Endodermal cell (in vitro differentiated cells): ENCODE results near the gene C1QTNF12. TPM values are rescaled to one million over a fixed set of nuclear protein-coding genes. Genes with fewer than 3 reads are reported as not detected.

ENCODE experiments used
- DNase-seq: peaks from one replicate; pipeline ENCODE4 v3.0.0-alpha.2; 2017
- H3K27ac ChIP-seq: 2 replicates; pipeline ENCODE4 v1.5.1; 2013; ENCODE audit warnings: mild to moderate bottlenecking, low read depth, low read length, moderate library complexity
- H3K27me3 ChIP-seq: 2 replicates; pipeline ENCODE4 v1.6.1; 2013; ENCODE audit warnings: mild to moderate bottlenecking, low read length, moderate library complexity; ENCODE audit not compliant: insufficient read depth, control insufficient read depth, poor library complexity, severe bottlenecking
- H3K36me3 ChIP-seq: 2 replicates; pipeline ENCODE4 v1.7.0; 2013; ENCODE audit warnings: mild to moderate bottlenecking, low read length, moderate library complexity; ENCODE audit not compliant: control insufficient read depth, insufficient read depth
- H3K4me1 ChIP-seq: one replicate; pipeline ENCODE4 v1.7.0; 2013; ENCODE audit warnings: low read length; ENCODE audit not compliant: control insufficient read depth, insufficient read depth
- H3K4me3 ChIP-seq: 2 replicates; pipeline ENCODE4 v1.5.1; 2013; ENCODE audit warnings: mild to moderate bottlenecking, low read length, moderate library complexity
- H3K9ac ChIP-seq: 2 replicates; pipeline ENCODE4 v1.6.1; 2013; ENCODE audit warnings: mild to moderate bottlenecking, low read length, moderate library complexity; ENCODE audit not compliant: poor library complexity, severe bottlenecking; ENCODE audit errors: extremely low read depth
- H3K9me3 ChIP-seq: 2 replicates; pipeline ENCODE4 v1.6.1; 2013; ENCODE audit warnings: mild to moderate bottlenecking, low read length, moderate library complexity; ENCODE audit not compliant: control insufficient read depth
- H3K27ac Mint-ChIP-seq: 2 replicates; pipeline ENCODE4 v1.8.0; 2020; ENCODE audit warnings: mixed read lengths
- H3K27me3 Mint-ChIP-seq: 2 replicates; pipeline ENCODE4 v1.8.0; 2021; ENCODE audit warnings: mild to moderate bottlenecking, mixed read lengths; ENCODE audit not compliant: insufficient read depth
- H3K36me3 Mint-ChIP-seq: 2 replicates; pipeline ENCODE4 v1.8.0; 2020; ENCODE audit warnings: low read depth, mixed read lengths
- H3K4me1 Mint-ChIP-seq: 2 replicates; pipeline ENCODE4 v1.8.0; 2020; ENCODE audit warnings: mixed read lengths
- H3K4me3 Mint-ChIP-seq: 2 replicates; pipeline ENCODE4 v1.8.0; 2020; ENCODE audit warnings: mild to moderate bottlenecking, moderate library complexity, mixed read lengths
- H3K9me3 Mint-ChIP-seq: 2 replicates; pipeline ENCODE4 v1.8.0; 2020; ENCODE audit warnings: mild to moderate bottlenecking, mixed read lengths
- WGBS, 2 experiments: methylation state at CpG; one replicate each; pipeline versions ENCODE4 v1.1.5 to v1.1.7; 2013; ENCODE audit warnings: missing lambda C conversion rate in 2 of 2, mixed read lengths in 1 of 2; ENCODE audit not compliant: insufficient coverage in 1 of 2, insufficient read length in 1 of 2; 5-methylcytosine and 5-hydroxymethylcytosine counted together
- total RNA-seq, 2 donors: library from RNA; stranded (reverse); fragmentation: NEBNext Ultra II Directional in 1 of 2; extraction: Animal tissue kit (Norgen Biotek cat#: 25700) in 1 of 2; gene quantifications; 2 replicates in 1 of 2; 3 replicates in 1 of 2; pipeline ENCODE4 v1.2.1, GENCODE V29; 2021
- TF ChIP-seq, protein P1 (sequence below): fragments of 200-600 bp; sonication (generic); conservative IDR thresholded peaks from 2 replicates; pipeline ENCODE4 v1.5.0; 2021; ENCODE audit warnings: antibody characterized with exemption, mild to moderate bottlenecking

Gene C1QTNF12
- total RNA-seq, 2 donors from 2014 or later = 8.1 to 13.5 TPM

DNA sequence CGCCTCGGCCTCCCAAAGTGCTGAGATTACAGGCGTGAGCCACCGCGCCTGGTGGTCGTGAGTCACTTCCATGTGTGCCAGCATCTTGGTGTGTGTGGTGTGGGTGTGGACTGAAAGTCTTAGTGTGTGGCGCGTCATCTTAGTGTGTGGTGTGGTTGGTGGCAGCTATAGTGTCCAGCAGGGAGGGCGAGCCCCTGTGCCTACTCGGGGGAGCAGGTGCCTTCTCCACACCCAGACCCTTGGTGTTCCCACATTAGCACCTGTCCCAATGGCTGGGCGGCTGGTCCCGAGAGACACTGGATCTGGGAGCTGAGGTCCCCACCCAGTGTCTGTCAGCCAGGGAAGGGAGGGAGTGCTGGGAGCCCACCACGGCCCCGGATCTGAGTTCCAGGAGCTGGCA lies 36.5 kb upstream of the C1QTNF12 start:
- no peaks in the 10 kb centered on the region for H3K4me1 ChIP-seq
- no peak overlapping the region for H3K9ac ChIP-seq
- 92 to 94% methylated on average over 8 to 14 of the region's 14 CpGs for WGBS, 2 experiments

DNA sequence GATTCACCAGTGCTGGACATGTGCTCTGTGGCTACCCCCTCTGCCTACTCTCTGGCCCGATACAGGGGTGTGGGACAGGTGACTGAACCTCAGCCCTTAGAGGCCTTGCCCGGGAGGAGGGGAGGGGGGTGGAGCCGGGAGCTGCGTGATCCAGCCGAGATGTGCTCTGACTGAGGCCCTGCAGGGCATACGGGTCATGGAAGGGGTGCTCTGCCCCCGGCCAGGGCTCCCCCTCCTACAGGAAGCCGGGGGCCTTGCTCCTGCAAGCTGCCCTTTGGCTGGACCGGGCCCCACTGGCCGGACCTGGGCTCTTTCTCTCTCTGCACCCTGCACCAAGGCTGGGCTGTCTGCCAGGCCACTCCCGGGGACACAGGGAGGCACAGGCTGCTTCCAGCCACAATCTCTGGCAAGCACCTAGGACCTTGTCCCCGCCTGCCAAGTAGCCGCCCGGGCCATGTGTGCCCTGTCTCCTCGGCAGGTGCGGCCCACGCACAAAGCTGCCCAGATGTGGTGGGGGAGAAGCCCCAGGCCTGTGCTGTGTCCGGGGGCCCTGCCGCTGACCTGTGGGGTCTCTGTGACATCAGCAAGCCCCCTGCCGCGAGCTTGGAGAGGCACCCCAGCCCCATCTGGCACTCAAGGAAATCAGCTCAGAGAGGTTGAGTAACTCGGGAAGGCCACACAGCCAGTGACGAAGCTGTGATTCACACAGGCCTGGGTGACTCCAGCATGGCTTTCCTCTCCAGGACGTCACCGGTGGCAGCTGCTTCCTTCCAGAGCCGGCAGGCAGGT lies 35.2 kb upstream of the C1QTNF12 start:
- DNase-seq = no peak
- no peaks in the 10 kb centered on the region for H3K4me1 ChIP-seq
- TF ChIP-seq, protein P1, sequence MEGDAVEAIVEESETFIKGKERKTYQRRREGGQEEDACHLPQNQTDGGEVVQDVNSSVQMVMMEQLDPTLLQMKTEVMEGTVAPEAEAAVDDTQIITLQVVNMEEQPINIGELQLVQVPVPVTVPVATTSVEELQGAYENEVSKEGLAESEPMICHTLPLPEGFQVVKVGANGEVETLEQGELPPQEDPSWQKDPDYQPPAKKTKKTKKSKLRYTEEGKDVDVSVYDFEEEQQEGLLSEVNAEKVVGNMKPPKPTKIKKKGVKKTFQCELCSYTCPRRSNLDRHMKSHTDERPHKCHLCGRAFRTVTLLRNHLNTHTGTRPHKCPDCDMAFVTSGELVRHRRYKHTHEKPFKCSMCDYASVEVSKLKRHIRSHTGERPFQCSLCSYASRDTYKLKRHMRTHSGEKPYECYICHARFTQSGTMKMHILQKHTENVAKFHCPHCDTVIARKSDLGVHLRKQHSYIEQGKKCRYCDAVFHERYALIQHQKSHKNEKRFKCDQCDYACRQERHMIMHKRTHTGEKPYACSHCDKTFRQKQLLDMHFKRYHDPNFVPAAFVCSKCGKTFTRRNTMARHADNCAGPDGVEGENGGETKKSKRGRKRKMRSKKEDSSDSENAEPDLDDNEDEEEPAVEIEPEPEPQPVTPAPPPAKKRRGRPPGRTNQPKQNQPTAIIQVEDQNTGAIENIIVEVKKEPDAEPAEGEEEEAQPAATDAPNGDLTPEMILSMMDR = no peak
- no peaks in the 10 kb centered on the region for H3K27me3 ChIP-seq
- Mint-ChIP-seq H3K36me3 (no peaks in the 10 kb centered on the region), H3K27me3 (no peaks in the 10 kb centered on the region), H3K27ac (no peak overlapping the region), H3K4me3 (no peak overlapping the region), H3K4me1 (no peaks in the 10 kb centered on the region), H3K9me3 (no peaks in the 10 kb centered on the region)
- 87 to 89% methylated on average over 14 to 26 of the region's 26 CpGs for WGBS, 2 experiments
- no peaks in the 10 kb centered on the region for H3K36me3 ChIP-seq
- H3K9ac ChIP-seq = no peak overlapping the region
- H3K27ac ChIP-seq = no peak overlapping the region
- H3K4me3 ChIP-seq = no peak overlapping the region
- H3K9me3 ChIP-seq = no peaks in the 10 kb centered on the region

More for the DNA sequence above, 36.5 kb upstream of the C1QTNF12 start:
- Histone ChIP-seq H3K9me3 (no peaks in the 10 kb centered on the region), H3K27me3 (no peaks in the 10 kb centered on the region), H3K27ac (no peak overlapping the region), H3K4me3 (no peak overlapping the region), H3K36me3 (no peaks in the 10 kb centered on the region)
- no peak for DNase-seq
- Mint-ChIP-seq H3K27me3 (no peaks in the 10 kb centered on the region), H3K9me3 (no peaks in the 10 kb centered on the region), H3K27ac (no peak overlapping the region), H3K4me3 (no peak overlapping the region), H3K4me1 (no peaks in the 10 kb centered on the region), H3K36me3 (no peaks in the 10 kb centered on the region)
- TF ChIP-seq, protein P1 = no peak

DNA sequence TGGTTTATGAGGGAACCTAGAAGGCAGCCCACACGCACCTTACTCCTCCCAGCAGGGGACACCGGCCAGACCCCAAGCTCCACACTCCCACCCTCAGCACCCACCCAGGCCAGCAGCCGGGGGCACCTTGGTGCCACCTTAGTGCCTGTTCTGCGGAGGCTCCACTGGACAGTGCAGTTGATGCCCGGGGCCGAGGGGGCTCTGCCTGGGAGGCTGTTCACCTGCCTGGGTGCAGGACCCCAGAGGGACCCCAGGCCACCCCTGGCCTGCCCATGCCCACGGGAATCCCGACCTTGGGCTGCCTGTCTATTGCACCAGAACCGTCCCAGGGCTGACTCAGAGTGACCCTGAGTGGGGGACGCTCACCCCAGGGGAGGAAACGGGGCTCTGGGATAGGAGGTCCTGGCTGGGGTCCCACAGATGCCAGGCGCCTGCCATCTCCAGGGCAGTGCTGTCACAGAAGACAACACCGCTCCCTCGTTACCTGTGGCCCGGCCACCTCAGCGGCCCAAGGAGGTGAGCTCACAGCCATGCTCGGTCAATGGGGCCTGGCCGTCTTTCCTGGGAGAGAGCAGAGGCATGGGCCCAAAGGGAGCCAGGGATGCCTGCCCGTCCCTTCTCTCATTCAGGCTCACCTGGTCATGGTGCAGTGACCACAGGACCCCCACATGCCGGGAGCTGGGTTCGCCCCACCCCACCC lies 34.4 kb upstream of the C1QTNF12 start:
- Histone ChIP-seq H3K9me3 (no peaks in the 10 kb centered on the region), H3K4me1 (no peaks in the 10 kb centered on the region), H3K36me3 (no peaks in the 10 kb centered on the region), H3K4me3 (no peak overlapping the region), H3K27me3 (no peaks in the 10 kb centered on the region), H3K27ac (no peak overlapping the region), H3K9ac (no peak overlapping the region)
- Mint-ChIP-seq H3K27me3 (no peaks in the 10 kb centered on the region), H3K9me3 (no peaks in the 10 kb centered on the region), H3K4me1 (no peaks in the 10 kb centered on the region), H3K4me3 (no peak overlapping the region), H3K27ac (no peak overlapping the region), H3K36me3 (no peaks in the 10 kb centered on the region)
- no peak for DNase-seq
- TF ChIP-seq, protein P1 = no peak
- WGBS, 2 experiments = 88 to 91% methylated on average over 15 to 21 of the region's 21 CpGs
